RCC 7860 (cell line): ENCODE measurements around the gene CNNM4.

Experiments used
- DNase-seq: peaks from one replicate; pipeline ENCODE4 v3.0.0-alpha.2; 2015; ENCODE audit warnings: low spot score
- FAIRE-seq: peaks from 2 replicates; lab custom pipeline; 2012; peaks lifted over from hg19 to GRCh38; lab: Jason Lieb, UNC

CNNM4 gene

DNA sequence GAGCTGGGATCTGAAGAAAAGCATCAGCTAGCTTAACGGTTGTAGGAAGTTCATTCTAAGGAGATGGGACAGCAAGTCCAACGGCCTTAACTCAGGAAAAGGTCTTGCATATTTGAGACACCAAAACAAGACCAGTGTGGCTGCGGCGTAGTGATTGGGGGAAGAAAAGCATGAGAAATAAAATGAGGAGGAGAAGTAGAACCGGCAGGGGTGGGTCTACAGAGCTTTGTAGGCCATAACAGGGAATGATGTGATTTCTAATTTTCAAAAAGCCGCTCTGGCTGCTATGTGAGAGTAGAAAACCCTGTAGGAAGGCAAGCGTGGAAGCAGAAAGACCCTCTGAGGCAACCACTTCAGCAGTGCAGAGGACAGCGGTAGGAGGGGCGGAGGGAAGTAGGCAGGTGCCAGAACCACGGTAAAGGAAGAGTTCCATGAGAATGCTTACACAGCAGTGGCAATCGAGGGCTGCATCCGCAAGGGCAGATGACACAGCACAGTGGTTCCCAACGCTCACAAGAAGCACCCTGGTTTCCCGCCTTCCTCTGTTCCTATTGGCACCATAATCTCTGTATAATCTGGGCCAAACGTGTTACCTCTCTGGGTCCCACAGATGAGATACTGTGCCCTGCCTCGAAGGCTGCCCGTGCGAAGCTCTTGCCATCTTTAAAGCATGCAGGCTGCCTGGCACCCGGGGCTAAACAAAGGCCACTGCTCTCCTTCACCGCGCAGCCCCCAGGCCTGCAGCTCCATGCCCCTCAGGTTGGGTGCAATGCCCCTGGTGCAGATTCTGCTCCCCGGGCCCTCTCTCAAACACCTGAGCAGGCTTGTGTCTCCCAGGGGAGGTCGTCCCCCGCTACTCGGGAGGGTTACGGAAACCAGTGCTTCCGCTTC lies 96.3 kb downstream of the CNNM4 start:
- no peak for FAIRE-seq
- DNase-seq: peak; percentile 39

DNA sequence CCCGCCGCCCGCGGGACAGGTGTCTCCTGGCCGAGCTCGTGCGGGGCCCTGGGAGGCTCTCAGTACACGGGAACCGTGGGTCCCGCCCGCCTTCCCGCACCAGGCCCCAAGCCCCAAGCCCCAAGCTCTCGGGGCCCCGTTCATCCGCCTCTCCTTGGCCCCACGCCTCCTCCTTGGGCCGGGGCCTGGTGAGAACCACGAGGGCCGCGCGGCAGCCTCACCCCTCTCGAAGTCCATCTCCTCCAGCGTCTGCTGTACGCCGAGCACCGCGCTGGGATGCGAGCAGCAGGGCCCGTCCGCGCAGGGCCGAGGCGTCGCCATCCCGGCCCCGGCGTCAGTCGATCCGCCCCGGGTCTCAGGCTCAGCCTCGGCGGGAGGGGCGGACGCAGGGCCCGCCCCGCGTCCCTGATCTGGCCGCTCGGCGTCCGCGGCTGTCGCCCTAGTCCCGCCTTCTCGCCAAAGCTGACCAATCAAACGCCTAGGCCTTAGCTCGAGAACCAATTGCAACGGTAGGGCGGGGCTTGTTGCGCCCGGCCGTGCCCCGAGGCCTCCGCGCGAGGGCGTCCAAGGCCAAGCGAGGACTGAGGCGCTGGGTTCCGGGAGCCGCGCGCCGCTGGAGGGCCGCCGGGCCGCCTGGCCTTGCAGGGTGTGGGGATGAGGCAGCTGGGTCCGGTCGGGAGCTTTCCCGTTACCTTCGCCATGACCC lies 97.1 kb downstream of the CNNM4 start, which contains the start of gene ANKRD39:
Gene ANKRD39 (minus strand): TSS at position 350 of the 706 bp plus-strand sequence. CDS start 29 bp downstream, at position 321.
- FAIRE-seq (no peak), DNase-seq (peak; percentile 95)

DNA sequence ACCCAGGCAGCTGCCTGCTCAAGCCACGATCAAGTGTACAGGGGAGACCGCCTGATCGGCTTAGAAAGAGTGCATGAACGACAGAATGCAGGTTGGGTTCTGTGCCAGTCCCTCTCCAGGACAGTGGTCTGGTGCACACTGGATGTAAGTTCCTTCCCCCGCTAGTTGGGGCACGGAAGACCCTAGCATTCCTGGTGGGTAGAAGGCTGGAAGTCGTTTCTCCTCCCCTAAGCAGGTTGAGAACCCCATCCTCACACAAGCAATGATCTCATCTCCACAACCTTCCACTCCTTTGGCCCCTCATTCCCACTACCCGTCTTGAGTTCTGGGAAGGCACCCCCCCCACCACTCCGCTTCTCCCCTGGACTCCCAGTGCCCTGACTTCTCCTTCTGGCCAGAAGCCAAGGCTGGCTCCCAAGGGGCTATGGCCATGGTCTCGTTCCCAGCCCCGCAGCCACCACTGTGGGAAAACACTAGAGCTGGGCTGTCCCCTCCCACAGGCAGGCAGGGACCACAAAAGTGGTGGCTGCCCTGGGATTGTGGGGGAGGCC lies 98.5 kb downstream of the CNNM4 start:
- FAIRE-seq (no peak), DNase-seq (no peak)

DNA sequence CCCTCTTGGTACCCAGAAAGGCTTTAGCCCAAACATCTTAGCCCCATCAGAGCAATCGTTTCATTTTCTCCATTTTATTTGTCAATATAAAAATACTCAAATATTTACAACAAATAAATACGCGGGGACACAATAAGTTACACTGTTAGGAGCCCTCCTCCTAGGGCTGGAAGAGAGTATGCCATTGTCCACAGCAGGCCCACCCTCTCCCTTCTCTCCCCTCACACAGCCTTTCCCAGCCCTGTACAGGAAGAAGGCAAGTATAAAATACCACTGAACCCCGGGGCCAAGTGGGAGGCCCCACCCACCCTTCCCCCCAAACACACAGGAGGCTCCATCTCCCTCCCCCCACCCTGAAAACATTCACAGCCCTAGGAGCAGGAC lies 99.0 kb downstream of the CNNM4 start:
- no peak for FAIRE-seq
- no peak for DNase-seq

DNA sequence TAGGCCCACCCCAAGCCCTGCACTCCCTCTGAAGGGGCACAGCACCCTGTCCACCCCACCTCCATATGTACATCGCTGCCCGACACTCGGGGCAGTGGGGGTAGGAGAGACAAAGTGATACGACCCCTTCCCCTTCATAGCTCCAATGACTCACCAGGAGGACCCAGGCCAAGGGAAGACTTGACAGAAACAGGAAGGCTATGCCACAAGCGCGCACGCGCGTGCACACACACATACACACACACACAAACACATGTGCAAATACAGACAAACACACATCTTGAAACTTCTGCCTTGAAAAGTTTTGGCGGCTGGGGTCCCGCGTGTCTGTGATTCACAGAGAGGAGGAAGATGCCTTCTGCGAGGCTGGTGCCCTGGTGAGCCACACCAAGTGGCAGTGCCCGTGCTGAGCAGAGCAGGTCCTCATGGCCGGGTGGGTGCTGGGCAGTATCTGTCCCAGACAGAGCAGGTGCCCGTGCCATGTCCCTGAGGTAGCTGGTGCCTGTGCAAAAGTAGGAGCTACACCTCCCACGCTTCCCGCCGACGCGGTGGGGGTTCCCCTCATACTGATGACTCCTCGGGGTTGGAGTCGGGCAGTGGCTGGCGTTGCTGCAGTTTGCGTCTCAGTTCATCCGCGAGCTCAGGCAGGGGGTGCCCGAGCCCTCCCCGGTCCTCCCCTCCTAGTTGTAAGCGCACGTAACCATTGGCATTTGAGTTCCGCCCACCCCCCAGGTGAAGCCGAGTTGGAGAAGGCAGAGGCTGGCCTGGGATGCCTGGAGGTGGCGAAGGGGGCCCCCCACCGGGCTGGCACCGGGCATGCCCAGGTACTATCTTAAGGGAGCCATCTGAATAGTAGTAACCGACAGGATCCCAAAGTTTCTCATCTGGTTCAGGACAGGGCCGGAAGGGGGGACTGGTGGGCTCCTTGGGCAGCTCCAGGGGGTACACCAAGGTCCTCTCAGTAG lies 99.6 kb downstream of the CNNM4 start:
- DNase-seq (no peak), FAIRE-seq (no peak)

DNA sequence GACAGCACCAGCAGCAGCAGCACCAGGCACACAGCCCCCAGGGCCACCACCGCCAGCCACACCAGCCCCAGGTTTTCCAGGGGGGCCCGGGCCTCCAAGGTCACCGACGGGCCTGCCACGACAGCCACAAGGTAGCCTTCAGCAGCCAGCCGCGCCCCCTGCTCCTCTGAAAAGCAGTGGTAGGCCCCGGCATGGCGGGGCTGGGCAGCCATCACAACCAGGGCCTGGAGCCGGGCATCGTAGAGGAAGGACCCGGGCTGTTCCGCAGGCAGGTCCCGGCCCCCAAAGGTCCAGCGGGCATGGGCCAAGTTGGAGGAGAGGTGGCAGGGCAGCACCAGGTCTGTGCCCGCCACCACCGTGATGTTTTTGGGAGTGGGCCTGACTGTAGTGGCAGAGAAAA lies 100.4 kb downstream of the CNNM4 start:
- FAIRE-seq: no peak
- DNase-seq: no peak
